GM19324 (cell line): ENCODE measurements around the gene CHST13.

Experiments used
- ATAC-seq: cut with Tn5 transposase; IDR thresholded peaks from one replicate; pipeline ENCODE4 v1.9.1; 2021; ENCODE audit warnings: mild to moderate bottlenecking, moderate library complexity; ENCODE audit not compliant: unreplicated experiment, low FRiP score

Gene CHST13

GRCh38 chr3:126538966-126539365, 15.0 kb downstream of the CHST13 start:
- ATAC-seq, result no peak

- ATAC-seq, result no peak
These were observed 15.7 kb downstream of the CHST13 start for GRCh38 chr3:126539558-126540250.

- ATAC-seq, result no peak
These were observed 16.4 kb downstream of the CHST13 start for GRCh38 chr3:126540342-126540849.

- ATAC-seq, result no peak
These were observed 17.1 kb downstream of the CHST13 start for GRCh38 chr3:126540951-126541627.

GRCh38 chr3:126541628-126542339, 17.8 kb downstream of the CHST13 start:
- no peak for ATAC-seq

GRCh38 chr3:126542340-126543241, 18.6 kb downstream of the CHST13 start:
- ATAC-seq, result no peak

- ATAC-seq, result no peak
These were observed 19.6 kb downstream of the CHST13 start for GRCh38 chr3:126543457-126544061.

GRCh38 chr3:126544596-126545281, 20.8 kb downstream of the CHST13 start:
- no peak for ATAC-seq

- ATAC-seq, result no peak
These were observed 21.6 kb downstream of the CHST13 start for GRCh38 chr3:126545544-126545943.

- no peak for ATAC-seq
These were observed 22.1 kb downstream of the CHST13 start for GRCh38 chr3:126546013-126546412.

GRCh38 chr3:126546549-126547239, 22.7 kb downstream of the CHST13 start:
- no peak for ATAC-seq

GRCh38 chr3:126547721-126548120, 23.8 kb downstream of the CHST13 start:
- no peak for ATAC-seq

GRCh38 chr3:126548556-126549466, 24.9 kb downstream of the CHST13 start:
- no peak for ATAC-seq

GRCh38 chr3:126549861-126550487, 26.0 kb downstream of the CHST13 start:
- no peak for ATAC-seq

GRCh38 chr3:126550488-126551051, 26.6 kb downstream of the CHST13 start:
- no peak for ATAC-seq

GRCh38 chr3:126551121-126551838, 27.3 kb downstream of the CHST13 start:
- ATAC-seq, result no peak
